ENCODE results near the gene NSL1. TPM values are rescaled to one million over a fixed set of nuclear protein-coding genes. Genes with fewer than 3 reads are reported as not detected.

Gene NSL1
- total RNA-seq, 4 donors from 2014 or later: 18.3 to 57.5 (median 34.3) TPM

DNA sequence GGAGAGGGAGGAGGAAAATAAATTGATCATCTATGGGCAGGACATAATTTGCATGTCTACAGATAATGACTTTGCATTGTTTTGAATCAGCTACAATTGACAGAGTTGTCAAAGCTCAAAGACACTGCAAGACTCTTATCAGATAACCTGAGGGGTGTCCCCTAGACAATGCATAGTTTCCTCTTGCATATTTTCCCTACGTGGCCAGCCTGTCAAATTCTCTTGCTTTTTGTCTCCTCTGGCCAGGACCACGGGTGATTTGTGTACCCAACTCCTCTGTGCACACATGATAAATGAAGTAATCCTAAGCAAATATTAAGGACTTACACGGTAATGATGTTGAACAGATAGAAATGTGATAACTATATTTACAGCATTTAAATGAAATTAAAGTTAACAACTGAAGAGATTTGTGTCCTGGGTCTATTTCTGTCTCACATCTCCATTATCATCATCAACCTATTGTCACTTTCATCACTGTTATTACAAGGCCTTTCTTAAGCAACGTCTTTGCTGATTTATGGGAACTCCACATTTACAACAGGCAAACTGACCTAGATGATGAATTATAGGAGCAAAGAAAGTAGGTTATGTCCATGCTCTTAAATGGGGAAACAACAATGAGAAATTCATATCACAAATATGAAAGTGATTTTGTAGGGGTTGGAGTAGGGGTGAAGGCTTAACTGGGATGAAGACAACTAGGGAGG is 110.7 kb downstream of the NSL1 start:
- TF ChIP-seq, protein P1, sequence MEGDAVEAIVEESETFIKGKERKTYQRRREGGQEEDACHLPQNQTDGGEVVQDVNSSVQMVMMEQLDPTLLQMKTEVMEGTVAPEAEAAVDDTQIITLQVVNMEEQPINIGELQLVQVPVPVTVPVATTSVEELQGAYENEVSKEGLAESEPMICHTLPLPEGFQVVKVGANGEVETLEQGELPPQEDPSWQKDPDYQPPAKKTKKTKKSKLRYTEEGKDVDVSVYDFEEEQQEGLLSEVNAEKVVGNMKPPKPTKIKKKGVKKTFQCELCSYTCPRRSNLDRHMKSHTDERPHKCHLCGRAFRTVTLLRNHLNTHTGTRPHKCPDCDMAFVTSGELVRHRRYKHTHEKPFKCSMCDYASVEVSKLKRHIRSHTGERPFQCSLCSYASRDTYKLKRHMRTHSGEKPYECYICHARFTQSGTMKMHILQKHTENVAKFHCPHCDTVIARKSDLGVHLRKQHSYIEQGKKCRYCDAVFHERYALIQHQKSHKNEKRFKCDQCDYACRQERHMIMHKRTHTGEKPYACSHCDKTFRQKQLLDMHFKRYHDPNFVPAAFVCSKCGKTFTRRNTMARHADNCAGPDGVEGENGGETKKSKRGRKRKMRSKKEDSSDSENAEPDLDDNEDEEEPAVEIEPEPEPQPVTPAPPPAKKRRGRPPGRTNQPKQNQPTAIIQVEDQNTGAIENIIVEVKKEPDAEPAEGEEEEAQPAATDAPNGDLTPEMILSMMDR (IDR thresholded peaks at IDR 0.05): no peak
- TF ChIP-seq POLR2A (IDR thresholded peaks at IDR 0.05): no peak
- no peak for TF ChIP-seq EP300 (IDR thresholded peaks at IDR 0.05)
- no peak for TF ChIP-seq POLR2AphosphoS5 (IDR thresholded peaks at IDR 0.05)
- Histone ChIP-seq H3K9me3 (no peaks in the 10 kb centered on the region), H3K4me1 (no peaks in the 10 kb centered on the region), H3K27me3 (no peaks in the 10 kb centered on the region), H3K4me3 (no peak overlapping the region), H3K27ac (no peak overlapping the region), H3K36me3 (no peaks in the 10 kb centered on the region)
- DNase-seq (ENCODE audit: low spot score in 2 of 2): no peak
- 47% methylated on average over 4 of the region's 4 CpGs for WGBS

DNA sequence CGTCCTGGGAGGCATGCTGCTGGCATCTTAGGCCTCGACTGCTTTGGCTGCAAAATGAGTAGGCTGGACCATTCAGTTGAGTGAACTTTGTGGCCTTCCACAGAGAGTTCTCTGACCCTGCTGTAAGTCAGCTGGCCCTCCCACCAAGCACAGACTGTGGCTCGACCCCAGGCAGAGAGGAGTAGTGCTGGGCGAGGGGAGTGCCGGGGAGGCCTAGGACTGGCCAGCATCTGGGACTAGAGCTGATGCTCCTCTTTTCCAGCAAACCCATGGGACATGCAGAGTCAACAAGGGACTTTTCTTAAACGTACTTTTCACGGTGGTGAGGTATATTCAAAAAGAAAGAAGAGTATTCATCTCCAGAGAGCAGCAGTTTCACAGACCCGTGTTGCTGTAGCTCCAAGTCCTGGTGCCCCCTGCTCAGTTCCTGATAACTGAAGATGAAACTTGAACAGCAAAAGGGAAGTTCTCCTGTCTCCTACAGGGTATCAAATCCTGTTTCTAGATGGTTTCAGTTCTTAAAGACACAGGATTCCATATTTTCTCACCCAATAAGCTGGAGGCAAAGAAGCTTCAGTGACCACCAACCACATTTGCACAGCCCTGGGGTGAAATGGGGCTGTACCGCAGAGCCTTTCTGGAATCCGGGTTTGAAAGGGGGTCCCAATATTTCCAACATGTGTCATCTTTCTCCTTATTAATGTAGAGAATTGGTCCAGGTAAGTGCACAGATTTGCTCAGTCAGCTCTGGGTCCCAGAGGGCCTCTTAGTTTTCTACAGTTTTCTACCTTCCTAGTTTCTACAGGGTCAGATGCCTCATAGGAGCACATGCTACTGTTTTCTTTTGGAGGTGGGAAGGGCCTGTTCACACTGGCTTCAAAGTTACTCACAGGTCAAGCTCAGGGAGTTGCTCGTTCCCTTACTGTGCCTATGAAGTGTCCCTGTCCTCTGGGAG is 112.8 kb downstream of the NSL1 start:
- no peaks in the 10 kb centered on the region for H3K9me3 ChIP-seq

DNA sequence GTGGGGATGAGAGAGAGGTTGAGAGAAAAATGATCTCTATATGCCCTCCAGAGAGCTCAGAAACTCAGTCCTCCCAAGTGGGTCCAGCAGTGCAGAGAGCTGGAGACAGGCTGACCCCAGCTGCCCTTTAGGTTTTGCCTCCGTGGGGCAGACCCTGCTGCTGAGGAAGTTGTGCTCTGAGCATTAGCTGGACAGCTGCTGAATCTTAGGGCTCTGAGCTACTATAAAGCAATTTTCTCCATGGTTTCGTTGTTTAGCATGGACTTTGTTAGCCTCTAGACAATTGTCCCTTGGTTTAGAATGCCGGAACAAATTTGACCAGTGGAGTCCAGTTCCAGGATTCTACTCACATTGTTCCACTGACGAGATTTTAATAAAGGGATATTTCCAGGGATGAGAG is 114.0 kb downstream of the NSL1 start:
- Histone ChIP-seq H3K36me3 (no peaks in the 10 kb centered on the region), H3K4me1 (no peaks in the 10 kb centered on the region), H3K27ac (no peak overlapping the region), H3K9me3 (no peaks in the 10 kb centered on the region), H3K27me3 (no peaks in the 10 kb centered on the region), H3K4me3 (no peak overlapping the region)
- WGBS: 75% methylated on average over 4 of the region's 4 CpGs
- DNase-seq (ENCODE audit: low spot score in 2 of 2): no peak
- TF ChIP-seq POLR2AphosphoS5 (IDR thresholded peaks at IDR 0.05) (no peak), POLR2A (IDR thresholded peaks at IDR 0.05) (no peak), EP300 (IDR thresholded peaks at IDR 0.05) (no peak)
- TF ChIP-seq, protein P1 (IDR thresholded peaks at IDR 0.05): no peak

More for the DNA sequence above, 112.8 kb downstream of the NSL1 start:
- no peak for TF ChIP-seq POLR2A (IDR thresholded peaks at IDR 0.05)
- TF ChIP-seq, protein P1 (IDR thresholded peaks at IDR 0.05): no peak
- TF ChIP-seq EP300 (IDR thresholded peaks at IDR 0.05): no peak
- TF ChIP-seq POLR2AphosphoS5 (IDR thresholded peaks at IDR 0.05): no peak
- no peaks in the 10 kb centered on the region for H3K27me3 ChIP-seq
- DNase-seq (ENCODE audit: low spot score in 2 of 2): peak in 1 of 2 donors; percentile 26
- H3K4me1 ChIP-seq: no peaks in the 10 kb centered on the region
- no peaks in the 10 kb centered on the region for H3K36me3 ChIP-seq
- no peak overlapping the region for H3K27ac ChIP-seq
- no peak overlapping the region for H3K4me3 ChIP-seq
- 80% methylated on average over 9 of the region's 11 CpGs for WGBS

DNA sequence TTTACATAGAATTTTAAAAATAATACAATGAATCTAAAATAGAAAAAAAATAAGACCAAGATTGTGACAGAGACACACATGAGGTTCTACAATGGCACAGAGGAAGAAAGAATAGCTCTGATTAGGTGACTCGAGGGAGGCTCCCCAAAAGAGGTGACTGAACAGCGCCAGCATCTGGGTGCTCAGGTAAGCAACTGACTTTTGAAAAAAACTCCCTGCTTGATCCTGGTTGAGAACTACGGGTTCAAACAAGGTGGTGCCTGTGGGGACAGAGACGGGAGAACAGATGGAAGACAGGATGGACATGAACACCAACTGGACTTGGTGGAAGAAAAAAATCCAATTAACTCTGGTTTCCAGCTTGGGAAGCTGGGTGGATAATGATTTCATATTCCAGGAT is 114.4 kb downstream of the NSL1 start:
- 73% methylated on average over 4 of the region's 4 CpGs for WGBS
- no peaks in the 10 kb centered on the region for H3K9me3 ChIP-seq
- no peaks in the 10 kb centered on the region for H3K4me1 ChIP-seq
- no peak overlapping the region for H3K27ac ChIP-seq
- no peak for DNase-seq (ENCODE audit: low spot score in 2 of 2)
- H3K27me3 ChIP-seq: no peaks in the 10 kb centered on the region
- no peaks in the 10 kb centered on the region for H3K36me3 ChIP-seq
- no peak overlapping the region for H3K4me3 ChIP-seq
- TF ChIP-seq, protein P1 (IDR thresholded peaks at IDR 0.05): no peak
- TF ChIP-seq POLR2AphosphoS5 (IDR thresholded peaks at IDR 0.05) (no peak), EP300 (IDR thresholded peaks at IDR 0.05) (no peak), POLR2A (IDR thresholded peaks at IDR 0.05) (no peak)

Other genes with a start within 250 kb of the NSL1 start
- gene ATF3, start 183.0 kb downstream of the NSL1 start, total RNA-seq: 100 to 1,000 TPM in 2 of 4 donors, 10 to 100 TPM in 2; 43.9 to 151 (median 84.1) TPM
- gene BATF3, start 91.9 kb downstream of the NSL1 start, total RNA-seq: under 1 TPM in 1 of 4 donors, not detected in 3; 0.25 TPM
- 10 to 100 TPM in 2 of 4 donors, 1 to 10 TPM in 2; 5.9 to 16.4 (median 9.1) TPM for gene TATDN3, start 117 bp upstream of the NSL1 start, total RNA-seq
- gene SPATA45, start 55.9 kb upstream of the NSL1 start, total RNA-seq: not detected
- 1 to 10 TPM; 4.3 to 8.5 (median 6.3) TPM for gene FLVCR1, start 66.5 kb upstream of the NSL1 start, total RNA-seq
- under 1 TPM in 2 of 4 donors, not detected in 2; 0.32 to 0.36 TPM for gene VASH2, start 158.8 kb upstream of the NSL1 start, total RNA-seq
- gene ANGEL2, start 224.1 kb upstream of the NSL1 start, total RNA-seq: 100 to 1,000 TPM in 1 of 4 donors, 10 to 100 TPM in 3; 27.9 to 116 (median 36.0) TPM

Measured in suprapubic skin (tissue), 4 donors.